ENCODE results near the gene PSMD1.
"Not testable (repeated sequence)": the region's sequence is repeated elsewhere in the genome, so short reads cannot be mapped to it uniquely, and the experiment has no call there.

Gene PSMD1

DNA sequence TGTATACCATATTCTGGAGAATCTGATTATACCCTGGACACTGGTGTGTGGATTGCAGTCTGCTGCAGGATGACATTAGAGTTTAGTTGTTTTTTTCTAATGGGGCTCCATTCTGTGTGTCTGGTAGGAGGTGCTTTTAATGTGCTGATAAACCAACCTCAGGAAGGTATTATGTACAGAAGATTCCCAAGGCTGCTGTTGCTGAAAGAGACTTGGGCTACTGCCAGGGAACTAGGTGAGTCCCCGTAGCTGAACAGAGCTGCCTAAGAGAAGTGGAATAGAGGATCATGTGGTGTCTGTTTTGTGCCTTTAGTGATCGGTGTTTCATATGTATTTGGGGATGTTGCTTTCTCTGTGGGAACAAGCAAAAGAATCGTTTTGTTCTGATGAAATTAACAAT lies 44.2 kb upstream of the PSMD1 start:
- Histone ChIP-seq H3K27ac (no peak overlapping the region), H3K4me3 (no peak overlapping the region)
- TF ChIP-seq, protein P1, sequence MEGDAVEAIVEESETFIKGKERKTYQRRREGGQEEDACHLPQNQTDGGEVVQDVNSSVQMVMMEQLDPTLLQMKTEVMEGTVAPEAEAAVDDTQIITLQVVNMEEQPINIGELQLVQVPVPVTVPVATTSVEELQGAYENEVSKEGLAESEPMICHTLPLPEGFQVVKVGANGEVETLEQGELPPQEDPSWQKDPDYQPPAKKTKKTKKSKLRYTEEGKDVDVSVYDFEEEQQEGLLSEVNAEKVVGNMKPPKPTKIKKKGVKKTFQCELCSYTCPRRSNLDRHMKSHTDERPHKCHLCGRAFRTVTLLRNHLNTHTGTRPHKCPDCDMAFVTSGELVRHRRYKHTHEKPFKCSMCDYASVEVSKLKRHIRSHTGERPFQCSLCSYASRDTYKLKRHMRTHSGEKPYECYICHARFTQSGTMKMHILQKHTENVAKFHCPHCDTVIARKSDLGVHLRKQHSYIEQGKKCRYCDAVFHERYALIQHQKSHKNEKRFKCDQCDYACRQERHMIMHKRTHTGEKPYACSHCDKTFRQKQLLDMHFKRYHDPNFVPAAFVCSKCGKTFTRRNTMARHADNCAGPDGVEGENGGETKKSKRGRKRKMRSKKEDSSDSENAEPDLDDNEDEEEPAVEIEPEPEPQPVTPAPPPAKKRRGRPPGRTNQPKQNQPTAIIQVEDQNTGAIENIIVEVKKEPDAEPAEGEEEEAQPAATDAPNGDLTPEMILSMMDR (IDR thresholded peaks at IDR 0.05): no peak
- DNase-seq (ENCODE audit: low spot score): no peak

DNA sequence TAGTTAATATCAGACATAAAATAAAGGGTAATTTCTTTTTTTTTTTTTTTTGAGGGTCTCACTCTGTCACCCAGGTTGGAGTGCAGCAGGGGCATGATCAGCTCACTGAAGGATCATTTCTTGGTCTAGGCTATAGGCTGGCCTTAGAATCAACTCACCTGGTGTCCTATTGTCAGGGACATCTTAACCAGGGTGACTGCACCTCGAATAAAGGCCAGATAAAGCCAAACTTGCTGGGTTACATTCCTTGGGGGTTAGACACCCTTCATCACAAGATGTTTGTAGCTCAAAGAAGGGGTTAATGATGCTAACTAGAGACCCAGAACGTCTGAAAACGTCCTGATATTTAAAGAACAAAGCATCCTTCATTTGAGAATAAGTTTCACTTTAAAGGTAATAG lies 42.8 kb upstream of the PSMD1 start:
- TF ChIP-seq, protein P1 (IDR thresholded peaks at IDR 0.05): no peak
- no peak overlapping the region for H3K27ac ChIP-seq
- H3K4me3 ChIP-seq: no peak overlapping the region
- DNase-seq (ENCODE audit: low spot score): no peak

DNA sequence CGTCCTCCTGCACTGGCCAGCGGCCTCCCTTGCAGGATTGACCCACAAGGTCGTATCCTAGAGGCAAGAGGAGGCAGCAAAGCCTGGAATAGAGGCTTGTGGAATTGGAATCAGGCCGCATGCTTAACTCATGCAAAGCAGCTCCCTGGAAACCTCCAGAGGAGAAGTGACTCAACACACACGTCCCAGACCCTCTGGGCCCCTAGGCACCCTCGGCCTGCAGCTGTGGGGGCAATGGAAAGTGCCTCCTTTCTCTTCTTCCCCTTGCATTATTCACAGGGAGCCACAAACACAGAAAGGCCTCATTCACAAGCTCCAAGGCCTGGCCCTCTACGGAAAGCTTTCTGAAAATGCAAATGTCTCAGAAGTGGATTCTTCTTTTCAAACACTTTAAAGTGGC lies 41.2 kb upstream of the PSMD1 start:
- no peak for DNase-seq (ENCODE audit: low spot score)
- no peak overlapping the region for H3K27ac ChIP-seq

DNA sequence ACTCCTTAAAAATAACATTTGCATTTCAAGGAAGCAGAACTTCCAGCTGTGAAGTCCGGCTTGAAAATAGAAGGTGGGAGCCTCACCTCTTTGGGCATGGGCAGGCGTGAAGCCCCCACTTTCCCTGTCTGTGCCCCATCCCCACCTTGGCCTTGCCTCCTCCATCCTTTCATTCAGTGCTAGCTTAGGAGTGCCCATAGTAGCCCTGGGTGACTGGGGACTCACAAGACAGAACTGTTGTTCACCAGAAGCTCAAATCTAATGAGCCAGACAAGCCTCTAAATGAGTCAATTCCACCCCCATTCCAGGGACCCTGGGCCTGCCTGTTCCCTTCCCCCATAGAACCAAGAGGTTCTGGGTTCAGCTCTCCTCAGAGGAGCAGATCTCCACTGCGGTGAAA lies 40.7 kb upstream of the PSMD1 start:
- TF ChIP-seq, protein P1 (IDR thresholded peaks at IDR 0.05): no peak

More for the DNA sequence above, 41.2 kb upstream of the PSMD1 start:
- TF ChIP-seq, protein P1 (IDR thresholded peaks at IDR 0.05): no peak
- no peak overlapping the region for H3K4me3 ChIP-seq

DNA sequence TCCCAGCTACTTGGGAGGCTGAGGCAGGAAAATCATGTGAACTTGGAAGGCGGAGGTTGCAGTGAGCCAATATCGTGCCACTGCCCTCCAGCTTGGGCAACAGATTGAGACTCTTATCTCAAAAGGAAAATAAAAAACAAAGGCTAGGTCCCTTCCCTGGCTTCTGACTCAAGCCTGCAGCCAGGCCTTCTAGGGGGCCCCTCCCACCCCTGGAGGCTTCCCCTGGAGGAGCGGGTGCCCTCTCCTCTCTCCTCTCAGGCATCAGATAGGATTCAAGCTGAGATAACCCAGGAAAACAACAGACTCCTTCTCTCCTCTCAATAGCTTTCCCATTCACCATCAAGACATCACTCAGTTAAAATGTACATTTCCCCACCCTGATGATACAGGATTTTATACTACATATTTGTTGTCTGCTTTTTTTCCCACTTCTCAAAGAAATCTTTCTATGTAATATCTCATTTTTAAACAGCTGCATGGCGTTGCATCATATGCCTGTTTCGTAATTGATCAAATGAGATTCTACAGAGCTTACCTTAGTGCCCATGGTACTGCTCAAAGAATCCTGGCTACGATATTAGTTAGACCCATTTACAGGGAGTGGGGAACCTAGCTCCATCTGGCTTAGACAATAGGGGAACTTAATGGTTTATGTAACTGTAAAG lies 40.0 kb upstream of the PSMD1 start:
- DNase-seq (ENCODE audit: low spot score): no peak
- TF ChIP-seq, protein P1 (IDR thresholded peaks at IDR 0.05): no peak
- no peak overlapping the region for H3K27ac ChIP-seq
- no peak overlapping the region for H3K4me3 ChIP-seq

More for the DNA sequence above, 40.7 kb upstream of the PSMD1 start:
- no peak overlapping the region for H3K27ac ChIP-seq
- H3K4me3 ChIP-seq: no peak overlapping the region
- no peak for DNase-seq (ENCODE audit: low spot score)

DNA sequence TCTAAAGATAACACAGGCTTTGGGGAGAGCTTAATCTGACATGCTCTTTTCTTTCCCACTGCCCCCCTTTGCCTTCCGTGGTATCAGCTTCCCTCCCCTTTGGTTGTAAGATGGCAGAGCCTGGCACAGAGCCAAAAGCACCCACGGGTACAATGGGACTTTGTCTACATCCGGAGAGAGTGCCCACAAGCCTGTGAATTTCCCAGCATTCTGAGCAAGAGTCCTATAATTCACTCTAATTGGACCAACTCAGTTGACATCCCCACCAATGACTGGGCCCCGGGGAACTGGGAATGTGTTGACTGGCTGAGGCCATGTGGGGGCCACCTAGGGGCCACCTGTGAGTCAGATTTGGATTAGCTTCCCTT lies 39.5 kb upstream of the PSMD1 start:
- no peak overlapping the region for H3K27ac ChIP-seq
- no peak for DNase-seq (ENCODE audit: low spot score)
- no peak overlapping the region for H3K4me3 ChIP-seq
- TF ChIP-seq, protein P1 (IDR thresholded peaks at IDR 0.05): no peak

DNA sequence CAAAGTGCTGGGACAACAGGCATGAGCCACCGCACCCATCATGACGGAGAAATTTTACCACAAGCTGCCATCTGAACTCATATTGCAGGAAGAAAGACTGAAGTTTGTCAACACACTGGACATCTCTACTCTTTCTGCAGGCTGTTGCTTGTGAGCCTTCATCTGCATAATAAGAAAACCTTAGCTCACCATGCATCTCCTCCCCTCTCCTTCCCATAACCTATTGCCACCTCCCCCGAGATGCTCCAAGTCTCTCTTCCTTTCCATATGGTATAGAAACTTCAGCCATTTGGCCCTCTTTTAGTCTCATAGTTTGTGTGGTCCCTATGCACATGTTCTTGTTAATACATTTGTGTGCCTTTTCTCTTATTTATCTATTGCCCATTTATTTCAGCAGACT lies 38.5 kb upstream of the PSMD1 start:
- DNase-seq (ENCODE audit: low spot score): no peak
- TF ChIP-seq, protein P1 (IDR thresholded peaks at IDR 0.05): no peak
- no peak overlapping the region for H3K4me3 ChIP-seq
- no peak overlapping the region for H3K27ac ChIP-seq

DNA sequence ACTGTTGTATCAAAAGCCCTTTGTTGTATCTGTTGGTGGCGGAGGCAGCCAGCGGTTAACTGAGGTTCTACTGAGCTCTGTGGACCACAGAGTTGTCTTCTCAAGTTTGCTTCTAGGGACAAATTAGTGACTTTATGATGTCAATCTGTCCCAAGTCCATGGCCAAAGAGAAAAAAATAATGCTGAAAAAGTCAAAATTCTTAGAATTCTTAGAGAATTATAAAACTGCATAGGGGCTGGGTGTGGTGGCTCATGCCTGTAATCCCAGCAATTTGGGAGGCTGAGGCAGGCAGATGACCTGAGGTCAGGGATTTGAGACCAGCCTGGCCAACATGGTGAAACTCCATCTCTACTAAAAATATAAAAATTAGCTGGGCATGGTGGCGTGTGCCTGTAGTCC lies 31.6 kb upstream of the PSMD1 start:
- not testable (repeated sequence) for H3K4me3 ChIP-seq; DNase-seq (ENCODE audit: low spot score); H3K27ac ChIP-seq
